ENCODE measurements around the gene HOMER1. TPM values are rescaled to one million over a fixed set of nuclear protein-coding genes. Genes with fewer than 3 reads are reported as not detected.

Gene HOMER1
- total and polyA plus RNA-seq, 4 donors, result 0.88 to 6.8 (median 3.7) TPM

DNA sequence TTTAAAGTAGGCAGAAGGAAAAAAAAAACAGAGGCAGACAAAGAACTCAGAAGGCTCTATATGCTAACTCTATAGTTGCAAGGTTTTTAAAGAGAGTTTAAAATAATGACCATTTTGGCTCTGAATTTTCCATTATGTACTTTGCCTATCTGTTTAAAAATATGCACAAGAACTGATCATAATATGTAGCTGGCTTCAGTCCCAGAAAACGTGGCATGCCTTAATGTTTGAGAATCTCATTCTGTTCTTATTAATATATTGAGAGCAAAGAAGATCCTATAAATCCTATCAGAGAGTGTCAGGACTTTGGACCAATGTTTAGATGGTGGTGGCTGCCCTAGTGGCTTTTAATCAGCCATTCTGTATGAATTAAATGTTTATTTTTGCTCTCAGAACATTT is 156.5 kb downstream of the HOMER1 start:
- H3K36me3 ChIP-seq (ENCODE audit: control insufficient read depth in 1 of 2, insufficient read depth in 2 of 2, low read length in 1 of 2), result no peaks in the 10 kb centered on the region
- H3K4me3 ChIP-seq (ENCODE audit: low read length in 2 of 2), result no peak overlapping the region
- 0 to 1% methylated on average over 1 of the region's 1 CpG for WGBS, 2 donors
- H3K9me3 ChIP-seq (ENCODE audit: control insufficient read depth, low read length), result no peaks in the 10 kb centered on the region
- H3K27me3 ChIP-seq (ENCODE audit: control insufficient read depth in 1 of 2, insufficient read depth in 2 of 2, low read length in 1 of 2), result no peaks in the 10 kb centered on the region
- no peaks in the 10 kb centered on the region for H3K4me1 ChIP-seq (ENCODE audit: control insufficient read depth in 1 of 2, insufficient read depth in 2 of 2, low read length in 2 of 2)
- no peak for ATAC-seq (ENCODE audit: low FRiP score)
- intact Hi-C loops (cut with DNase I), result no loop called here
- no peak for DNase-seq
- H3K27ac ChIP-seq (ENCODE audit: low read depth in 1 of 2, low read length in 2 of 2), result no peak overlapping the region

DNA sequence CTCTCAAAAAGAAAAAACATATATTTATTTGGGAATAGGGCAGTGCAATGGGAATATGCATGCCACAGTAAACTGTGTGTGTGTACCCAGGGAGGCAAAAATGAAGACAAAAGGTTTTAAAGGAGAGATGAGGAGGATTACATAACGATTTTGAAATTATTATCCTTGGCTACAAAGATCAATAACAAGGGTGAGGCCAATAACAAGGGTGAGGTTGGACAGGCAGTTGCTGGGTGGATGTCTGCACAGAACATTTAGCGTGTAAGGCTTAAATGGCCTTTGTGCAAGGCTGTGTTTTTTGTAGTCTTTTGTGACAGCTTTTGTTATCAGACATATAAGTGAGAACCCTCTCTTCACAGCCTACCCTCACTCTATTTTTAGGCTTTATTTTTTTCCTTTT is 164.1 kb downstream of the HOMER1 start:
- Histone ChIP-seq H3K9me3 (ENCODE audit: control insufficient read depth, low read length) (no peaks in the 10 kb centered on the region), H3K4me3 (ENCODE audit: low read length in 2 of 2) (no peak overlapping the region), H3K27me3 (ENCODE audit: control insufficient read depth in 1 of 2, insufficient read depth in 2 of 2, low read length in 1 of 2) (no peaks in the 10 kb centered on the region), H3K4me1 (ENCODE audit: control insufficient read depth in 1 of 2, insufficient read depth in 2 of 2, low read length in 2 of 2) (no peaks in the 10 kb centered on the region), H3K36me3 (ENCODE audit: control insufficient read depth in 1 of 2, insufficient read depth in 2 of 2, low read length in 1 of 2) (no peaks in the 10 kb centered on the region), H3K27ac (ENCODE audit: low read depth in 1 of 2, low read length in 2 of 2) (no peak overlapping the region)
- no peak for ATAC-seq (ENCODE audit: low FRiP score)
- no peak for DNase-seq
- WGBS, 2 donors, result 81 to 84% methylated on average over 2 of the region's 2 CpGs
- intact Hi-C loops (cut with DNase I), result no loop called here

DNA sequence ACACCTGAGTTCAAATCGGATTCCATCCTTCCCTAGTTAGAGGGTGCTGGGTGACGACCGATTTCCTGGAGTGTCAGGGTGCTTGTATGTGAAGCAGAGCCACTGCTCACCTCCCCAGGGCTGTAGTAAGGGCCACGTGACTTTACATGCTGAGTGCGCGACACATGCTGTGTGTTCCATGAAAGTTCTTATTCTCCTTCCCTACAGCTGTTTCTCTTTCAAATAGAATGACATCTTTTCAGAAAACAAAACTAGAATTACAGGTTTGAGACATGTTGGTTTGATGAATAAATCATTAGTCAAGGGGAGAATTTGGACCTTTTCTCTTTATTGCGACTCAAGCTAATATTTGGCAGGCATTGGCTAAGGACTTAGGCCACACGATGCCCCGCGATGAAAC is 164.9 kb downstream of the HOMER1 start:
- H3K4me1 ChIP-seq (ENCODE audit: control insufficient read depth in 1 of 2, insufficient read depth in 2 of 2, low read length in 2 of 2), result no peaks in the 10 kb centered on the region
- intact Hi-C loops (cut with DNase I), result no loop called here
- no peaks in the 10 kb centered on the region for H3K27me3 ChIP-seq (ENCODE audit: control insufficient read depth in 1 of 2, insufficient read depth in 2 of 2, low read length in 1 of 2)
- DNase-seq, result no peak
- H3K27ac ChIP-seq (ENCODE audit: low read depth in 1 of 2, low read length in 2 of 2), result no peak overlapping the region
- H3K4me3 ChIP-seq (ENCODE audit: low read length in 2 of 2), result no peak overlapping the region
- no peaks in the 10 kb centered on the region for H3K36me3 ChIP-seq (ENCODE audit: control insufficient read depth in 1 of 2, insufficient read depth in 2 of 2, low read length in 1 of 2)
- ATAC-seq (ENCODE audit: low FRiP score), result no peak
- WGBS, 2 donors, result 89 to 90% methylated on average over 10 of the region's 10 CpGs
- no peaks in the 10 kb centered on the region for H3K9me3 ChIP-seq (ENCODE audit: control insufficient read depth, low read length)

DNA sequence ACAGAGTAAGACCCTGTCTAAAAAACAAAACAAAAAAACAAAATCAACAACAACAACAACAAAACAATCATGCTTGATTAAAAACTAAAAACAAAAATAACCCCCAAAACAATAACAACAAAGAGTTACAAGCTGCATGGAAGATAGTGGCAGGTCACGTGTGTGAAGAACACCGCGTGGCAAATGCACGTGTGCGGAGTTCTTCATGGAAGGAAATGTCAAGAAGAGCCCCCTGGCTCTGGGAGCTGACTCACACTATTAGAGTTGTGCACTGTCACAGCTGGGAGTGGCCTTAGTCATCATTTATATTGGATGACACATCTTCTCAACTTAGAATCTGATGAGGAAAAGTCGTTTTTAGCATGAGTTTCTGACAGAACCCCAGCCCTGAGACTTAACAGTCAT is 167.5 kb downstream of the HOMER1 start:
- Histone ChIP-seq H3K27me3 (ENCODE audit: control insufficient read depth in 1 of 2, insufficient read depth in 2 of 2, low read length in 1 of 2) (no peaks in the 10 kb centered on the region), H3K4me1 (ENCODE audit: control insufficient read depth in 1 of 2, insufficient read depth in 2 of 2, low read length in 2 of 2) (no peaks in the 10 kb centered on the region), H3K27ac (ENCODE audit: low read depth in 1 of 2, low read length in 2 of 2) (no peak overlapping the region), H3K36me3 (ENCODE audit: control insufficient read depth in 1 of 2, insufficient read depth in 2 of 2, low read length in 1 of 2) (no peaks in the 10 kb centered on the region), H3K4me3 (ENCODE audit: low read length in 2 of 2) (no peak overlapping the region), H3K9me3 (ENCODE audit: control insufficient read depth, low read length) (no peaks in the 10 kb centered on the region)
- 89 to 90% methylated on average over 6 of the region's 6 CpGs for WGBS, 2 donors
- intact Hi-C loops (cut with DNase I), result no loop called here
- ATAC-seq (ENCODE audit: low FRiP score) (no peak), DNase-seq (no peak)

DNA sequence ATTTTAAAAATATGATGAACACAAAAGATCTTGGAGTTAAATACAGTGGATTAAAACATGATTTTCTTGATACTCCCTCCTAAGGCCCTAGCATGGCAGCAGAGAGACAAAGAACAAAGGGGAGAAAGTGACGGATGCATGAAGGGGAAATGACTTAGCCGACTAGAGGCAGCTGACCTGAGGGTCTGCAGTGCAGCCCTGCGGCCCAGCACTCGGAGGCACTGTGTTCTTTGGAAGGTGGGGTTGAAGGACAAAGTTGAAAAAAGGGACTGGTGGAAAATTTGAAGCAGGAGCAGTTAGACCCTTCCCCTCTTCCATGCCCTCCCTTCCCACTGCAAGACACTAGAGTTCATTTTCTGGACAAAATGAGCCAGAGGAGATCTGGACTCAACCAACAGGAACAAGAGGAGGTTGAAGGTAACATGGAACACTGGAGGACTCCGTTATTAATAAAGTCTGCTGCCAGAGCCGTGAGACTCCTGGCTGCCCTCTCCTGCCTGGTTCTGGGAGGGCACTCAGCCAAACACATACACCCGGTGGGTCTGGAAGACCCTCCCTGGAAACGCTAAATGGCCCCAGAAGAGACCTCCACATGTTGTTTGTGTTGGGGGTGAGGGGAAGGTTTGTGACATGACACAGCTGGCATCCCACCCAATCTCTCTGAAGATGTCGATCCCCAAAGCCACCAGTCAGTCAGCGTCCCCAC is 179.9 kb downstream of the HOMER1 start:
- ATAC-seq (ENCODE audit: low FRiP score) (no peak), DNase-seq (no peak)
- no peaks in the 10 kb centered on the region for H3K9me3 ChIP-seq (ENCODE audit: control insufficient read depth, low read length)
- no peak overlapping the region for H3K4me3 ChIP-seq (ENCODE audit: low read length in 2 of 2)
- H3K27me3 ChIP-seq (ENCODE audit: control insufficient read depth in 1 of 2, insufficient read depth in 2 of 2, low read length in 1 of 2), result no peaks in the 10 kb centered on the region
- H3K4me1 ChIP-seq (ENCODE audit: control insufficient read depth in 1 of 2, insufficient read depth in 2 of 2, low read length in 2 of 2), result no peaks in the 10 kb centered on the region
- no peak overlapping the region for H3K27ac ChIP-seq (ENCODE audit: low read depth in 1 of 2, low read length in 2 of 2)
- WGBS, 2 donors, result 76 to 78% methylated on average over 10 of the region's 10 CpGs
- no peaks in the 10 kb centered on the region for H3K36me3 ChIP-seq (ENCODE audit: control insufficient read depth in 1 of 2, insufficient read depth in 2 of 2, low read length in 1 of 2)
- intact Hi-C loops (cut with DNase I), result no loop called here

DNA sequence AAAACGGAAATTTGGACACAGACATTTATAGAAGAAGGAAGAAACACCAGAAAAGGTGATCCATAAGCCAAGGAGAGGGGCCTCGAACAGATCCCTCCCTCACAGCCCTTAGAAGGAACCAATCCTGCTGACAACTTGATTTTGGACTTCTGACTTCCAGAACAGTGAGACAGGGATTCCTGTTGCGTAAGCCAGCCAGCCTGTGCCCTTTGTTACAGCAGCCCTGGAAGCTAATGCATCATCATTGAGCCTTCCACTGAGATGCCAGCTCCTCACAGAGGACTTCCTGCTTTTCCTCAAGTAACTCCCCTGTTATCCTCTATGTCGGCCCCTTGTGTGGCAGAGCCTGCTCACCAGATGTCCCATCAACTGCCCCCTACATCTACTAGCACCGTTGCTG is 183.9 kb downstream of the HOMER1 start:
- H3K36me3 ChIP-seq (ENCODE audit: control insufficient read depth in 1 of 2, insufficient read depth in 2 of 2, low read length in 1 of 2), result no peaks in the 10 kb centered on the region
- H3K4me3 ChIP-seq (ENCODE audit: low read length in 2 of 2), result no peak overlapping the region
- 80 to 81% methylated on average over 5 of the region's 5 CpGs for WGBS, 2 donors
- DNase-seq (no peak), ATAC-seq (ENCODE audit: low FRiP score) (no peak)
- H3K9me3 ChIP-seq (ENCODE audit: control insufficient read depth, low read length), result no peaks in the 10 kb centered on the region
- H3K27ac ChIP-seq (ENCODE audit: low read depth in 1 of 2, low read length in 2 of 2), result no peak overlapping the region
- H3K27me3 ChIP-seq (ENCODE audit: control insufficient read depth in 1 of 2, insufficient read depth in 2 of 2, low read length in 1 of 2), result no peaks in the 10 kb centered on the region
- intact Hi-C loops (cut with DNase I), result no loop called here
- no peaks in the 10 kb centered on the region for H3K4me1 ChIP-seq (ENCODE audit: control insufficient read depth in 1 of 2, insufficient read depth in 2 of 2, low read length in 2 of 2)

DNA sequence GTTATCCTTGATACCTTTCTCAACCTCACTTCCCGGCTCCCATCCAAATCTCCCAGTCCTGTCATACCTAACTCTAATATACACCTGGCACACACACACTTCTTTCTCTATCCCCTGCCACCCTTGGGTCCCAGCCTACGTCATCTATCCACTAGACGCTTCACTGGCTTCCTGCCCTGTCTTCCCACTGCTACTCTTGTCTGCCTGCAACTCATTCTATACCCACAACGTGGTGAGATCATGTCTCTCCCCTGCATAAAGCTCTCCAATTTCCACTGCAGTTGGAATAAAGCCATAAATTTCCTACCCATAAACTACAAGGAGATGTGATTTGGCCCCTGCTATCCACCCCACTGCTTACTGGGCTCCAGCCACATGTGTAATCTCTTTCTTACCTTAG is 184.5 kb downstream of the HOMER1 start:
- H3K4me1 ChIP-seq (ENCODE audit: control insufficient read depth in 1 of 2, insufficient read depth in 2 of 2, low read length in 2 of 2), result no peaks in the 10 kb centered on the region
- no peaks in the 10 kb centered on the region for H3K27me3 ChIP-seq (ENCODE audit: control insufficient read depth in 1 of 2, insufficient read depth in 2 of 2, low read length in 1 of 2)
- DNase-seq, result no peak
- WGBS, 2 donors, result 58 to 66% methylated on average over 4 of the region's 4 CpGs
- H3K27ac ChIP-seq (ENCODE audit: low read depth in 1 of 2, low read length in 2 of 2), result no peak overlapping the region
- no peaks in the 10 kb centered on the region for H3K9me3 ChIP-seq (ENCODE audit: control insufficient read depth, low read length)
- no peaks in the 10 kb centered on the region for H3K36me3 ChIP-seq (ENCODE audit: control insufficient read depth in 1 of 2, insufficient read depth in 2 of 2, low read length in 1 of 2)
- H3K4me3 ChIP-seq (ENCODE audit: low read length in 2 of 2), result no peak overlapping the region
- intact Hi-C loops (cut with DNase I), result no loop called here
- no peak for ATAC-seq (ENCODE audit: low FRiP score)

Other genes starting within 250 kb of the HOMER1 start
- gene TENT2, start 98.3 kb upstream of the HOMER1 start, total RNA-seq, result 100 to 1,000 TPM in 1 of 2 donors, 10 to 100 TPM in 1; 81.5 to 108 TPM
- gene TENT2, start 98.3 kb upstream of the HOMER1 start, polyA plus RNA-seq, result 10 to 100 TPM; 20.9 to 29.0 TPM
- gene CMYA5, start 175.7 kb upstream of the HOMER1 start, total RNA-seq, result 1 to 10 TPM; 1.0 to 5.9 TPM
- 1 to 10 TPM in 1 of 2 donors, under 1 TPM in 1; 0.61 to 3.3 TPM for gene CMYA5, start 175.7 kb upstream of the HOMER1 start, polyA plus RNA-seq

Data from aorta (tissue), 5 donors.